Sigmoid colon (tissue), 4 donors: Measurements from ENCODE around the gene TTC27.
"Not testable (repeated sequence)": the region's sequence is repeated elsewhere in the genome, so short reads cannot be mapped to it uniquely, and the experiment has no call there.

ENCODE experiments used
- CTCF ChIP-seq, 4 experiments: fragments of 450-650 bp in 3 of 4; fragments of 200-600 bp in 1 of 4; IDR thresholded peaks; one replicate each; pipeline ENCODE4 v1.5.1; 2016 to 2019; ENCODE audit warnings: antibody characterized with exemption in 4 of 4, mild to moderate bottlenecking in 3 of 4, moderate library complexity in 2 of 4
- EP300 ChIP-seq, 4 donors: sonication (generic); formaldehyde crosslinking; IDR thresholded peaks; one replicate each; pipeline ENCODE4 v1.6.1; 2017; ENCODE audit warnings: antibody characterized with exemption in 4 of 4
- POLR2A ChIP-seq, 2 donors: fragments of 450-650 bp; IDR thresholded peaks; one replicate each; pipeline ENCODE4 v1.6.1; 2016; ENCODE audit warnings: antibody characterized with exemption in 2 of 2, mild to moderate bottlenecking in 2 of 2, moderate library complexity in 2 of 2
- POLR2AphosphoS5 ChIP-seq, 4 donors: sonication (generic); formaldehyde crosslinking; IDR thresholded peaks; one replicate each; pipeline ENCODE4 v1.6.1; 2017; ENCODE audit warnings: antibody characterized with exemption in 4 of 4

DNA sequence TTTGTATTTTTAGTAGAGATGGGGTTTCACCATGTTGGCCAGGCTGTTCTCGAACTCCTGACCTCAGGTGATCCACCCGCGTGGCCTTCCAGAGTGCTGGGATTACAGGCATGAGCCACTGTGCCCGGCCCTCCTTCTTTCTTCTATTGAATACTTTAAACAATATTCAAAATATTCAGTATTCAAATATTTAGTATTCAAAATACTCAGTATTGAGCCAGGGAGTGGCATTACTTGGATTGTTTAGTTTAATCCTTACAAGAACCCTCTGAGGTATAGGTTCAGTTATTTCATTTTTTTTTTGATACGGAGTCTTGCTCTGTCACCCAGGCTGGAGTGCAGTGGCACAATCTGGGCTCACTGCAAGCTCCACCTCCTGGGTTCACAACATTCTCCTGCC, 10.7 kb downstream of the TTC27 start:
- TF ChIP-seq CTCF, POLR2AphosphoS5, POLR2A, EP300 (IDR thresholded peaks at IDR 0.05): not testable (repeated sequence)
